HEK293T (cell line): Measurements from ENCODE around the gene GCNT1.
A peak's percentile ranks its signal among the peaks of the same experiment; 100 is the strongest.

Source experiments
- CTCF ChIA-PET: fragments of 350-600 bp; formaldehyde crosslinking; extraction: SDS; loops from one replicate; lab custom pipeline; 2021; ENCODE audit warnings: antibody characterized with exemption, inconsistent platforms; lab: Yijun Ruan, JAX
- POLR2A ChIA-PET: fragments of 350-600 bp; formaldehyde crosslinking; extraction: SDS; loops from one replicate; lab custom pipeline; 2020; ENCODE audit warnings: antibody characterized with exemption, inconsistent platforms; lab: Yijun Ruan, JAX
- DNase-seq: peaks from one replicate; pipeline ENCODE4 v3.0.0; 2012; ENCODE audit warnings: mixed read lengths; ENCODE audit errors: extremely low spot score
- ARNT ChIP-seq: fragments of 450-650 bp; IDR thresholded peaks from 2 replicates; pipeline ENCODE4 v1.6.1; 2017; ENCODE audit warnings: mild to moderate bottlenecking
- BHLHE40 ChIP-seq: fragments of 450-650 bp; IDR thresholded peaks from 2 replicates; pipeline ENCODE4 v1.6.1; 2016; ENCODE audit warnings: mild to moderate bottlenecking, moderate library complexity, borderline replicate concordance
- CTBP1 ChIP-seq: fragments of 450-650 bp; IDR thresholded peaks from 2 replicates; pipeline ENCODE4 v1.6.1; 2016; ENCODE audit warnings: borderline replicate concordance
- ELF4 ChIP-seq: fragments of 450-650 bp; IDR thresholded peaks from 2 replicates; pipeline ENCODE4 v1.6.1; 2017; ENCODE audit warnings: antibody characterized with exemption
- FOXA1 ChIP-seq: fragments of 450-650 bp; IDR thresholded peaks from 2 replicates; pipeline ENCODE4 v1.6.1; 2016; ENCODE audit warnings: mild to moderate bottlenecking
- FOXK2 ChIP-seq: fragments of 450-650 bp; IDR thresholded peaks from 2 replicates; pipeline ENCODE4 v1.6.1; 2016; ENCODE audit warnings: mild to moderate bottlenecking
- FOXM1 ChIP-seq: fragments of 450-650 bp; IDR thresholded peaks from 2 replicates; pipeline ENCODE4 v1.6.1; 2017; ENCODE audit warnings: mild to moderate bottlenecking, borderline replicate concordance
- HDGF ChIP-seq: fragments of 450-650 bp; IDR thresholded peaks from 2 replicates; pipeline ENCODE4 v1.6.1; 2017; ENCODE audit warnings: antibody characterized with exemption, borderline replicate concordance
- L3MBTL2 ChIP-seq: fragments of 450-650 bp; conservative IDR thresholded peaks from 2 replicates; pipeline ENCODE4 v1.6.1; 2016; ENCODE audit warnings: mild to moderate bottlenecking
- LEF1 ChIP-seq: fragments of 450-650 bp; IDR thresholded peaks from 2 replicates; pipeline ENCODE4 v1.6.1; 2017; ENCODE audit warnings: mild to moderate bottlenecking, borderline replicate concordance
- NFRKB ChIP-seq: fragments of 450-650 bp; IDR thresholded peaks from 2 replicates; pipeline ENCODE4 v1.6.1; 2016; ENCODE audit warnings: mild to moderate bottlenecking, moderate library complexity
- SP1 ChIP-seq: fragments of 450-650 bp; IDR thresholded peaks from 2 replicates; pipeline ENCODE4 v1.6.1; 2017
- SUZ12 ChIP-seq: fragments of 450-650 bp; IDR thresholded peaks from 2 replicates; pipeline ENCODE4 v1.6.1; 2016; ENCODE audit warnings: mild to moderate bottlenecking
- TARDBP ChIP-seq: fragments of 450-650 bp; IDR thresholded peaks from 2 replicates; pipeline ENCODE4 v1.6.1; 2016
- ZNF384 ChIP-seq: fragments of 450-650 bp; IDR thresholded peaks from 2 replicates; pipeline ENCODE4 v1.6.1; 2016
- TF ChIP-seq, protein P1 (sequence below): fragments of 450-650 bp; IDR thresholded peaks from 2 replicates; pipeline ENCODE4 v1.6.1; 2016

The GCNT1 gene

DNA sequence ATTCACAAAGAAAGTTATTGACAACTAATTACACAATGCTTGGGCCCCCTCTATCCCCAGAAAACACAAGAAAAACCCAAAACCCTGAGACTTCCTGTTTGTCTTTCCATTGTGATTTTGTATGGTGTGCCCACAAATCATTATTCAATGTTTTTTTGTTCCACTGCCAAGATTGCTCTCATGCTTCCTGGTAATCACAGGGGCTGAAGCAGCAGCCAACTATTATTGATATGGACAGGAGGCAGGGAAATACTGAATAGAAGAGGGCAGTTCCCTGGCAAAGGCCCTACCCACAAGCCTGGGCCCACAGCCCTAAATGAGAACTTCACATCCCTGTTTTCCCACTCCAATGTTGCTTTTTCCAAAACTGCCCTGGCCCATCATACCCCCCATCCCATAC lies 43.3 kb upstream of the GCNT1 start:
- no peak for DNase-seq
- TF ChIP-seq ZNF384 = no peak
- no peak for TF ChIP-seq FOXM1
- ChIA-PET CTCF (no interaction called here), POLR2A (no interaction called here)

GRCh38 chr9:76417394-76417793 lies 41.6 kb upstream of the GCNT1 start:
- ChIA-PET POLR2A (no interaction called here), CTCF (no interaction called here)
- no peak for DNase-seq
- TF ChIP-seq BHLHE40 (no peak), SP1 (no peak)

DNA sequence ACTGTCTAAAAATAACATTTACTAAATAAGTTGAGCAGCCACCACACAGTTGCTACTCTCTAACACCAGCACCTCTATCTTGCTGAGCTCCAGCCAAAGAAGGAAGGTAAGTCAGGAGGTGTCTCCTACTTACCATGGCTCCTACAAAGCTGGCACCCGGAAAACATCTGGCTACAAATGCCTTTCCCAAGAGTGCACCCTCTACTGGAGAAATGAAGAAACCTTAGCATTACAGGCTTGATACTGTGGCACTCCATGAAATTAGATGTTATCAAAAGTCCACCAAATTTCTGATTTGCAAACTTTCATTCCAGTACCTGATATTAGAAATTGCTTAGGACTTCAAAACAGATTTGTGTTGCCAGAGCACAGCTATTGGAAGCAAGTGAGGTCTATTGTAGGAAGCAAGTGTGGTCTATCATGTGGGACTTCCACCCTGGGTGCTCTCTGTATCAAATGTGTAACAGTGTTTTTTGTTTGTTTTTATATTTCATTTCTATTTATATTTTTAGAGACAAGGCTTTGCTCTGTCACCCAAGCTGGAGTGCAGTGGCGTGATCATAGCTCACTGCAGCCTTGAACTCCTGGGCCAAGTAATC lies 39.1 kb upstream of the GCNT1 start:
- ChIA-PET CTCF (interaction anchor here (1.0 to 1.1 kb wide), 3 partner anchors 14 to 64 kb away, joined by 3 read pairs; no protein-coding TSS in a partner anchor), POLR2A (interaction anchor here (0.6 kb wide), 1 partner anchor 25 kb away, joined by 5 read pairs; the partner anchor contains the start of gene RFK)
- DNase-seq = peak; percentile 56
- TF ChIP-seq CTBP1 = no peak
- no peak for TF ChIP-seq L3MBTL2
- TF ChIP-seq, protein P1, sequence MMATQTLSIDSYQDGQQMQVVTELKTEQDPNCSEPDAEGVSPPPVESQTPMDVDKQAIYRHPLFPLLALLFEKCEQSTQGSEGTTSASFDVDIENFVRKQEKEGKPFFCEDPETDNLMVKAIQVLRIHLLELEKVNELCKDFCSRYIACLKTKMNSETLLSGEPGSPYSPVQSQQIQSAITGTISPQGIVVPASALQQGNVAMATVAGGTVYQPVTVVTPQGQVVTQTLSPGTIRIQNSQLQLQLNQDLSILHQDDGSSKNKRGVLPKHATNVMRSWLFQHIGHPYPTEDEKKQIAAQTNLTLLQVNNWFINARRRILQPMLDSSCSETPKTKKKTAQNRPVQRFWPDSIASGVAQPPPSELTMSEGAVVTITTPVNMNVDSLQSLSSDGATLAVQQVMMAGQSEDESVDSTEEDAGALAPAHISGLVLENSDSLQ = no peak
- TF ChIP-seq BHLHE40 = no peak
- no peak for TF ChIP-seq ELF4
- TF ChIP-seq HDGF = no peak
- no peak for TF ChIP-seq LEF1
- TF ChIP-seq TARDBP = no peak
- TF ChIP-seq NFRKB = no peak
- no peak for TF ChIP-seq SP1
- TF ChIP-seq FOXK2 = no peak
- TF ChIP-seq SUZ12 = no peak
- TF ChIP-seq ARNT = no peak
- no peak for TF ChIP-seq FOXM1
- no peak for TF ChIP-seq ZNF384
- TF ChIP-seq FOXA1 = no peak

DNA sequence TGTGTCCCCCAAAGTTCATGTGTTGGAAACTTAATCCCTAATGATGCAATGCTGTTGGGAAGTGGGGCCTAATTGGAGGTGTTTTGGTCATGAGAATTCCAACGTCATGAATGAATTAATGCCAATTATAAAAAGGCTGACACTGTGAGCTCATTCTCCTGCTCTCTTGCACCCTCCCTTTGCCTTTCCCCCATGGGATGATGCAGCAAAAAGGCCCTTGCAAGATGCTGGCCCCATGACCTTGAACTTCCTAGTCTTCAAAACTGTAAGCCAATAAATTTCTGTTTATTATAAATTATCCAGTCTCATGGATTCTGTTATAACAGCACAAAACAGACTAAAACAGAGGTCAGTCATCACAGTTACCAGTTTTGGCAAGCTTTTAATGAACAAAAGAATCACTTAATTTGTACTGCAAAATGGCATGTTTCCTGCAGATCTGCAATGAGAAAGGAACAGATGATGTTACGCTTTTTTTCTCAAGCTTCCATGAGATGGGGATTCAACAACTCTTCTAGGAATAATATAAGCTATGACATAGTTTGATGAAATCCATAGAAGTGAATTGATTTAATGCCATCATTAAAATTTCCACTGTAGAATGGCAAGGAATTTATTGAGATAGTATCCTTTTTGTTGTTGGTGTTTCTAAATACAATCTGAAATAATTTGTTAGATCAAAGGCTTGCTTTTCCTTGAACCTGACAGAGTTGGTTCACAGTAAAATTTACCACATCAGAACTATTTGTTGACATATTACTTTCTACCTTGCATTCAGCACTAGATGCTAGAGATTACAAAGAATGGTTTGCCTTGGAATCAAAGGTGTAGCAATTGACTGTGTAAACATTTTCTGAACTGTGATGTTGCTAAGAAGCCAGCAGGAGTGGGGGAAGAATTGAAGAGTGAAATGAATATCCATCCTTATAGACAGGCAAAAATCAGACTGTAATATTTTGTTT lies 35.5 kb upstream of the GCNT1 start:
- no peak for DNase-seq
- ChIA-PET POLR2A (no interaction called here), CTCF (no interaction called here)
- TF ChIP-seq BHLHE40 (no peak), TARDBP (no peak), ZNF384 (no peak), SUZ12 (no peak), LEF1 (no peak), HDGF (no peak), NFRKB (no peak), FOXK2 (no peak), SP1 (no peak), CTBP1 (no peak), ELF4 (no peak), FOXM1 (no peak), L3MBTL2 (no peak), FOXA1 (no peak), ARNT (no peak)
- TF ChIP-seq, protein P1 = no peak

- CTCF ChIA-PET = no interaction called here
- no peak for DNase-seq
- POLR2A ChIA-PET = no interaction called here
- TF ChIP-seq ZNF384 (no peak), NFRKB (no peak), HDGF (no peak), L3MBTL2 (no peak), CTBP1 (no peak), ARNT (no peak), FOXK2 (no peak), FOXA1 (no peak), SP1 (no peak), LEF1 (no peak), SUZ12 (no peak), TARDBP (no peak), BHLHE40 (no peak), ELF4 (no peak), FOXM1 (no peak)
- TF ChIP-seq, protein P1 = no peak
Measured at GRCh38 chr9:76424491-76424890, 34.5 kb upstream of the GCNT1 start.
